NCI-H2081 (cell line): ENCODE measurements around the gene SORCS1.

Source experiments
- DNase-seq, 2 experiments: peaks; one replicate each; lab custom pipeline; 2025; lab: John Stamatoyannopoulos, UW

SORCS1 gene

DNA sequence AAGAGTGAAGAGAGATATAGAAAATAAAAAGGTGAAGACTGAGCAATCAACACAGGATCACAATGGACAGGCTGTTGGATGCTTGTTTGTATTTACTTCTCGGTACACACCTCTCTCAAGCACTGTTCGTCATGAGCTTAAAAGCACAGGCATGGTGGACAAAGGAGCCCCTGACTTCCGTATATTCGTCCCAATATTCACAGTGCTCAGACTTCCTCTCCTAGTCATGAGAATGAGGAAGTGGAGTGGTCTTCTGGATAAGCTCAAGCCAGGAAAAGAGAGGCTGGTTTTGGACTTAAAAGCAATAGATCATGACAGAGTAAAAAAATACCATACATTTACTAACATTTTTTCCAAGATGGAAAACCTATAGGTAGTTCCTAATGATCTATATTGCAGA is 172.5 kb downstream of the SORCS1 start:
- DNase-seq = no peak

DNA sequence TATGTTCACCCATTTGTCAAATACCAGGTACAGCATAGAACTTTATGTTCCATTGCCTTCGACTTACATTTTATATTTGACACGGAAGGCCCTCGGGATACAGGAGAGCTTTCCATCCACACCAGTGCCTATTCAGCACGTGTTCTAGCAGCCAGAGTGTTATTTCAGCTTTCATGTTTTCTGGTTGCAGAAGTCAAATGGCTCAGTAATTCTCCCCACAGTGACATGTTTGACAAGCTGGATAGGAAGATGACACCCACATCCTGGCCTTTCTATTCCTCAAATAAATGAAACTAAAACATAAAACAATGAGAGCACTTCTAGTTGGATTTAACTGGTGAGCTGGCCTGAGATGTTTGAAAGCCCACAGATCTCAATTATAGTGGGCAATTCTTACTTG is 173.4 kb downstream of the SORCS1 start:
- DNase-seq = no peak

DNA sequence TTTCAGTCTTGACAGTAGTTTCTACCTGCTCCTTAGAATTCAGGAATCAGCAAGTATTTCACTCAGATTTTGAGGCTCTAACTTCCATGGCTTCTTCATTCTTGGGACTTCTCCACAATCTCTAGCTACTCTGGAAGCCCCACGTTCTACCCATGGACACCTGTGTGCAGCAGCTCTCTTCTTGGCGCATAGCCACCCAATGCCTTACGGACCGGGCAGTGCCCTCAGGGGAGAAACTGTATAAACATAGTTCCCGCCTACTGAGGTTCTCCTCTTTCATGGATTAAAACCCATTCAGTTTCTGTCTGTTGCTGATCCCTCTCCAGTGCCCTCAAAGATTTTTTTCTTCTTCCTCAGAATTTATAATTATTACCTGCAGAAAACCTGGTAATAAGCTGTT is 177.1 kb downstream of the SORCS1 start:
- no peak for DNase-seq

DNA sequence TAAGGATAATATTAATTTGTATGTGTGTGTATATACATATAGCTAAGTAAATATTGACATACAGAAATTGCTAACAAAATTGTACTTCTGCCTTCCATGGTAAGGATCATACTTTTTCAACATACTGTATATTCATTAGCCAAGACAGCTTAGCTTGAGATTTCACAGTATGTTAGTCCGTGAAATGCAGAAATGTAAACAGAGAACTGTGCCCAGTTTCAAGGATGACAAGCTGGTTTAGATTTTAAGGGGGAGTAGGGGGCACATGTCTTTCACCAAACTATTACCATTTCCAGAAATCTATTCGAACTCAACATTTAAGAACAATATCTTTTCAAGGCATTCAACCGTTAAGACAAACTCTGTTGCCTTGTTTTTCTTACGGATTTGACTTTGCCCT is 182.2 kb downstream of the SORCS1 start:
- no peak for DNase-seq

DNA sequence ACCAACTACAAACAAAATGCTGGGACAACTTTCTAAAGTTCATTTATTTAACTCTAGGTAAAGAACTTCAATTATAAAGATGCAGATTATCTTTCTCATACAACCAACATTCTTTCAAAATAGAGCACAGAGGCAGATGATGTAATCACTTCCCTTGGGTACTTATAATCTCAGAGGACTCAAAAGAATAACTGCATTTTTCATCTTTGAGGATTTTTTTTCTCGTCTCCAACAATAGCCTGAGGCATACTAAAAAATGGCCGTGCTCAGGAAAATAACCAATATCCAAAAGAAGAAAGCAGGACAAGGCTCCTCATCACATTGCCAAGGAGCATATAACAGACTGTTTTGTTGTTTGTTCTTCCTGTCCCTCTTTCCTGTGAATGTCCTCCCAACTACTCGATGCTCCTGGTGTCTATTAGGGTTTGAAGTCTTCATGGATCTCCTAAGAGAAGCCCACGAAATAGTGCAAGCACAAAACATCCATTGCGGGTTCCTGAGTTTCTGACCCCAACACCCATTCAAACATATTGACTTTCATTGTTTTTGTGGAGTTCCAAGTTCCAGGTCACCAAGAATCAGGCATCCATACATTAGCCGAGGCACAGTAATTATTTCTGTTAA is 182.9 kb downstream of the SORCS1 start:
- DNase-seq = no peak

DNA sequence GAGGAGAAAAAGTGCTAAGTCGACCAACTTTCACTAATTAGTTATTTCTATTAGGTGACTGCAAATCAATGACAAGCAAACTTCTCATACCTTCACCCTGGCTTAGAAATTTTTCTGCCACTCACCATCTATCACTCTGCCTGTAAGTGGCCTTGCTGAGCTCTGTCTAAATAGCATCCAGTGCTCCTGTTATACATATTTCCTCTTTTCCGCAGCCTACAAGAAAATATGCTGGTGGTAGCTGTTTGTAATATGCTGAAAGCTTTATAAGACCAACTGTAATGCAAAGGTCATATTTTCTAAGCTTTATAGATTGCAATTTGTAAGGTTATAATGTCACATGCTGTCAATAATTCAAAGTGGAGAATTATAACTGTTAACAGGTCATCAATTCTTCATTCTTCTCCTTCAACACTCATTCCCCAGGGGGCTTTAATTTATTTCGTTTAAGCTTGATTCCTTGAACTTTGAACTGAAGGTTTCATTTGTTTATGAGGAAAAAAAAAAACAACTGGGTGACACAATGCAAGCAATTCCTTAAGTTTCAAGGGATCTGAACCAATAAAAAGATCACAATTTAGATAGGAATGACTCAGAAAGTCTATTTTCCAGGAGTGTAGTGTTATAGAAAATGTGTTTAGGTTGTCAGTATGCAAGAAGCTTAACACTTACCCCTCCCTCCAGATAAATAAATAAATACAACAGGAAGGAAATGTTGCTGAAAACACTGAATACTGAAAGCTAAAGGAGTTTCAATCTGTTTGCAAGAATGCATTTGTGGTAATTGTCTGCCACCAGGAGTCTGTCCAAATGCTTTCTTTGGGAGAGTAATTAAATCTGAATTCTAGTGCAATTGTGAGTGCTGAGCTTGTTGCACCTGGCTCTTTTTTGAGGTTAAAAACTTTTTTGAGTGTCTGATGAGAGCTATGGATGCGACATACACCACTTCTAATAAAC is 183.7 kb downstream of the SORCS1 start:
- no peak for DNase-seq

DNA sequence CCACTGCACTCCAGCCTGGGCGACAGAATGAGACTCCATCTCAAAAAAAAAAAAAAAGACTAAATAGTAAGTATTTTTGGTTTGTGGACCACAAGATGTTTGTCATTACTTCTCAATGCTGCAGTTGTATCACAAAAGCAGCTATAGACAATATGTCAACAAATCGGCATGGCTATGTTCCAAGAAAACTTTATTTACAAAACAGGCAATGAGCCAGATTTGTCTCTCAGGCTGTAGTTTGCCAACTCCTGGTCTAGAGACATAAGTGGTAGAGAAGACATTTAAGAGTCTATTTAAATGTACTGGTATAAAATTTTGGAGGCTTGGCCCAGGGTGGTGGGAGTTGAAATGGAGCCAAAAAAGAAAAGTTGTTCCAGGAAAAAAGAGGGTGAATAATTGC is 185.8 kb downstream of the SORCS1 start:
- DNase-seq = no peak

DNA sequence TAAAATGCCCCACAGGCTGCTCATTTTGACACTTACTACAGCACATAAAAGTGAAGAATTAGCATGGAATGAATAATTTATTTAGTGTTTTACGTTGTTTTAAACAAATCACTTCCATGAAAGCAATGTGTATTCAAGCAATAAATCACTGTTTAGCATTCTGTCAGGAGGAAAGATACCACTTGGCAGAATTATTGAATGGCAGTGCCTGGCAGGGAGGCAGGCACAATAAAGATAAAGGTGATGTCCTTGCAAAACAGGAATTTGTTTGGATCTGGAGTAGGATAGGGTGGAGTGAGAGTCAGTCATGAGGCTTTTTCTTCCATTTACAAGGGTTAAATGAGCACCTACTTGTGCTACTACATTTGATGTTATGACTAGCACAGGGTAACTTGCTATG is 190.8 kb downstream of the SORCS1 start:
- no peak for DNase-seq

DNA sequence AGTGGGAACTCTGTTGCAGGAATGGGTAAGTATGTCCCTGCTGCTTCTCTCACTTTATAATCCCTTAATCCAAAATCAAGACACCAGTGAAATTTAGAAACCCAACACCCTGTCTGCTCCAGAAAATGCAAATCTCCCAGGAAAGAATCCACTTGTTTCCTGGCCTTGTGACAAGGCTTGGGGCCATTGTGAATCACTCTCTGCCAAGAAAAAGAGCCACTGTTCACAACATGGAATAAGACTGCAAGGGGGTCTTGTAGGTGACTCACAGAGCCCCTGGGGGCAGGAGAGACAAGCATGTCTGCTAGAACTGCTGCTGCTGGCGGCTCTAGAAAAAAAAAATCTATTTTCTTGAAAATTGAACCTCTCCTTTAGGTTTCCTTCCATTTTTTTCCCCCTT is 191.2 kb downstream of the SORCS1 start:
- DNase-seq = no peak

DNA sequence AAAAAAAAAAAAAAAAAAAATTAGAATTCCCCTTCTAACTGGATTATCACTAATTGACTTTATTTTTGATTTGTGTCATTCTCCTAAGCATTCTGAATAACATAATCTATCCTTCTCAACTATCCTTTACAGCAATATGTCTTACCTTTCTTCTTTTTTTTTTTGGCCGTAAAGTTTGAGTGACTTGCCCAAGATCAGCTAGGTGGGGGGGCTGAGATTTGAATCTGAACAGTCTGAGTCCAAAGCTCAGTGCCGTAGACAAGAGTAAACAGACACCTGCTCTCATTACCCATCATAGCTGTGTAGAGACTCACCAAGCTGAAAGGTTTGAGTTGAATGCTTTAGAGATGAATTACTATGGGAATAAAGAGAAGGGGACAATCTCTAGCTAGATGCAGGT is 192.1 kb downstream of the SORCS1 start:
- DNase-seq = no peak

DNA sequence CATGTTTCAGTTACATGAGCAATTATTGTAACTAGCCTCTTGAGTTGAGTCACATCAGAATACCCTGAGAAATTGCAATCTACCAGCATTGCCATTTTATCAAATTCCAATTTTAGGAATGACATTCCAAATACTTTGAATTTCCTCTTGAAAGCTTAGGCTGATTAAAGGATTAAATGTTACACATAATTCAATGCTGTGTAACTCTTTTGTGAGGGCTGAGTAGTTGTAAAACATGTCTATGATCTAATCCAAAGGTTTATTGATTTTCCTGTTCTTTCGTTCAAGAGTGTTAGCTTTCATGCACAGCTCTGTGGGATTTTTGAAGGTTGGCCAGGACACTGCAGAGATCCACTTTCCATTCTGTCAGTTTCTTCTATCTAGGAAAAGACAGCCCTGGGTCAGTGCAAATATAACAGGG is 193.1 kb downstream of the SORCS1 start:
- DNase-seq = no peak

DNA sequence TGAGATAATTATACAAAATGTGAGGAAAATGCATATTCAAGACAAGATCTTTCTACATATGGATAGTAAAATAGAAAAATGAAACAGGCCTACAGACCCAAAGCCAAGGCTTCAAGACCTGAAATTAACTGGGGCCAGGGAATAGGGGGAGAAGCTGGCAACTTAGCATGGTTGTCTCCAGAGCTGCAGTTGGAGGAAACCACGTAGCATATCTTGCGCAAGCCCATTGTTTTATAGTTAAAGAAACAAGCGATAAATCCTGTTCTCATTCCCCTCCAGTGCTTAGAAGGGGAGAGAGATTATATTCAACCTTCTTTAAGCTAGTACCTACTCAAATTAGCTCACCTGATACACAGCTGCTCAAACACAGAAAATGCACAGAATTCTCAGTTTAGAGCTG is 197.1 kb downstream of the SORCS1 start:
- DNase-seq = no peak

DNA sequence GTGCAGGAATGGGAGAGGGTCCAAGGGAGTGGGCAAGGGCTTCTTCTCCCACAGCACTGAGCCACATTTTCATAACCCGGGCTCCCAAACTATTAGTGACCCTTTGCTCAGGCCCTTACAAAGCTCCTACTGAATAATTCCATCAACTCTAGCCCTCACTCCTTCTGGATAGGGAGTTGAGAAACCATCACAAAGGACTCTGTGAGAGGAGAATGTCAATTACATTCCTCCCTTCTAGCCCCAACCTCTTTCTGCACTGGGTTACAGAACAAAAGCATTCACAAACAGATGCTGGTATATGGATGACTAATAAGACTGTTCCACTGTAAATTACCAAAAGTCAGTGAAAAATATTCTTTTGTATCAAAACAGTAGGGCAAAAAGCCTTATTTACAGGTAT is 203.7 kb downstream of the SORCS1 start:
- no peak for DNase-seq

DNA sequence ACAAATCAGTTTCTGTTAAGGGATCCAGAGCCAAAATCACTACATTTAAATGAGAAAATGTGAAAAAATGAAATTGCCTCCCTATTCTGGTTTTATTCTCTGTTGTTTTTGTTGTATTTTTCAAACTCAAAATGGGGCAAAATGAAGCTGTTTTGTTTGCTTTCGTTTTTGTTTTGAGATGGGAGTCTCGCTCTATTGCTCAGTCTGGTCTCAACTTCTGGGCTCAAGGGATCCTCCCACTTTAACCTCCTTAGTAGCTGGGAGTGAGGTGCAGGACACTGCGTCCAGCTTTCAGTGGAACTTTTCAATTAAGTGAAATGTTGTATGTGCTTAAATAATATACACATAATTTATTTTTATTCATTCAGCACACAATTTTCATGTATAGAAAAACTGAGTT is 205.0 kb downstream of the SORCS1 start:
- no peak for DNase-seq

DNA sequence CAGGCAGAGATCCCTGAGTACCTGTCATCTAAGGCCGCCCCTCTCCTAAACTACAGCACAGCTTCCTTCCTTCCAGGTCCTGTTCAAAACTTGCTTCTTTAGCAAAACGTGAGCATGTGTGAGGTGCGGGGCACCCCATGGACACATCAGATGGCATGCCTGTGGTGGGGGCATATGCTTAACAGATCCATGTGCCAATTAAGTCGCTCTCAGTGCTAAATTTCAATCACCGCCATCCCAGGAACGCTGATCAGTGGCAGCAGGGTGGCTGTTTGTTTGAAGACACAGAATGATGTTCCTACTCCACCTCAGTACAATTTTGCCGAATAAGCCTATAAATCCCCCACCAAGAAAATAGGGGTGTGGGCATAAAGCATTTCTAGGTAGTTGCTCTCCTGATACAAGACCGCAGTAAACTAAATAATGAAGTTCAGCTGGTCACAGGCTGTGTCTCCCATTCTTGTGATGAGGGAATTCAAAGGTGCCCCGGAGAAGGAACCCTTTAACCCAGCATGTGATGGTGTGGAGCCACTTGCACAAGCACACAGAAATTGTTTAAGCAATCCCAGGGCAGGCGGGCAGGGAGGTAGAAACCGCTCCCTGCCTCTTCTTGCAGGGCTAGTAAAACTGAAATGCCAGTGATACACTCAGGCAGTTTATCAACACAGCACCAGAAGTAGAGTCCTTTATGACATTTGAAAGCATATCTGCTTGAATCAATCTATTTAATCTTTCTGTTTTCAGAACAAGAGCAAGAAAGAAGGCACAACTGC is 205.7 kb downstream of the SORCS1 start:
- no peak for DNase-seq

DNA sequence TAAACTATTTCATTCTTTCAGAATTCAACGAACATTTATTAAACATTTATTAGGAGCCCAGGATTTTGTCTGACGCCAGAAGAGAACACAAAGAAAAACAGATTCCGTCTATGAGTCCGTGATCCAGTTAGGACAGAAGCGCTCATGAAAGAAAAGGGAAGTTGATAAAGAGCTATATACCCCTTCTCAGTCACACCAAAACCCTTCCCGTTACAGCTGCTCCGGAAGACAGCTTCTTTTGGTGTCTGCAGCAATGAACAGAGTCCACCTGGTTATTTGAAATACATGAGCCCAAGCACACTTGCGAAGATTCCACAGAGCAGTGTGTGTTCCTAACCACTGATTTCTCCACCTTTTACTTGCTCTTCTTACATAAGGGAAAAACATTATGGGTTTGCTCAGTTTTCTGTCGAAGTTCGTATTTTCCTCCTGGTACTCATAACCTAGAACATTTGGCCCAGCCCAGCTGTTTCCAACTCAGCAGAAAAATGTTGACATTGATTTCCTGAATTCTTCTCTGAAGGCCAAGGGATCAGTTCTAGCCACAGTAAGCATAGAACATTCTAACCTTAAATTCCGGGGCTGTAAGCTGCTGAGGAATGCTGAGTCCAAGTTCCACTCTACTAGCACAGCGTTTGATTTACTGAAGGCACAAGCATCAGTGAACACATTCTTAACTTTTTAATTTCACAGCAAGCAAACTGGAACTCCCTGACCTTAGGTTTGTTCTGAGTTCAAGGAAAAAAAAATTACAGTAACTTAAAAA is 206.5 kb downstream of the SORCS1 start:
- no peak for DNase-seq

DNA sequence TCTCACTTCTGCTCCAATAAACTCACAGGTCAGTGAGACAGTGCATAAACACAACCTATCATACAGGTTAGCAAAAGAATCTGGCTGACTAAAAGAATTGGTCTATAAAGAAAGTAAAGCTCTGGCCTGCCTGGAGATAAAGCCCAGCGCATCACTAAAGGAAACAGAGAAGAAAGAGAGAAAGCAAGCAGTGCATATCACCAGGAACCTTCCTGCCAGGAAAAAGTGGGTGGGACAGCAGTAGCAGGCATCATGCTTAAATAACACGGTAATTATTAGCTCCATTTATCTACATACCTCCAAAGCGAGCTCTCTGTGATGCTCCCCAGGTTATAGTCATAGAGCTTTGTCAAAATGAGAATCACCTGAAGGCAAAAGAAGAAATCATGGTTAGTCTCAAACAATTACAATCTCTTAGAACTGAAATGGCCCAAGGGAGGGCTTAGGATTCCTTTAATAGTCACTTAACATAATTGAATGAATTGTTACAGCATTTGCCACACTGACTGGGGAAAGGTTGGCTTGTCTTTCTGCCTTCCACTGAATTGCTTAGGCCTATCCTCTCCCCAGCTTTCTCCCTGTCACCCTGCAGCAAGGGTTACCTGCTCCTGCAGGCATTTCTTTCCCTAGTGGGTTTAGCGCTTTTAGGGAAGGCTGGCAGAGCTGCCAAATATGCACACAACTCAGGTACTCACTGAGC is 208.1 kb downstream of the SORCS1 start:
- DNase-seq = no peak

DNA sequence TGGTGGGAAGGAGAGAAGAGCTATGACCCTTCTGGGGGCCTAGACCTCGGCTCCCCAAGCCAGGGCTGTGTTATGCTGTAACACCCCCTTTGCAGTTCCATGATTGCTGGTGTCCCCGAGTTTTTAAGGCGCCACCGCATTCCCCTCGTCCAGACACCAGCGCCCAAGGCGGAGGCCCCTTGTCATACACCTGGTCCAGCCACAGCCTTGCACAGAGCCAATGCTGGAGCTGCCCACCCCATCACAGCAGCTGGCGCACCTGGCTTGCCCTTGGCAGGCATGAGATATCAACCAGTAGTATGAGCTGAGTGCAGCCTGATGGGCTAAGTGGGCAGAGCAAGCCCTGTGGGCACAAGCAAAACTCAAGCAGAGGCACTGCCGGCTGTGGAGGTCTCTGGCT is 209.4 kb downstream of the SORCS1 start:
- no peak for DNase-seq

DNA sequence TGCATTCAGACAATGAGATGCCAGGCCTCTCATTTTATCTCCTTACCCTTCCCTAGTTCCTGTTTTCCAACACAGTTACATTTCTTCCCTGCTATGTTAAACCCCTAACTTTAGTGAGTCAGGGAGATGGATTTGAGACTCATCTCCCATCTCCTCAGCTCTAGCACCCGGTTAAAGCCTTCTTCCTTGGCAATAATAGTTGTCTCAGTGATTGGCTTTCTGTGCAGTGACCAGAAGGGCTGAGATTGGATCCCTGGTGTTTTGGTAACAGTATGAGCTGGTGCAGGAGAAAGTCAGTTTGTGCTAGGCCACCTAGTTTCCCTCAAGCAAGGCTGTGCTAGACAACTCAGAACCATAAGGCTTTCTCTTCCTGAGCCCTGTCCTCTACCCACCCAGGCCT is 212.5 kb downstream of the SORCS1 start:
- DNase-seq = no peak

DNA sequence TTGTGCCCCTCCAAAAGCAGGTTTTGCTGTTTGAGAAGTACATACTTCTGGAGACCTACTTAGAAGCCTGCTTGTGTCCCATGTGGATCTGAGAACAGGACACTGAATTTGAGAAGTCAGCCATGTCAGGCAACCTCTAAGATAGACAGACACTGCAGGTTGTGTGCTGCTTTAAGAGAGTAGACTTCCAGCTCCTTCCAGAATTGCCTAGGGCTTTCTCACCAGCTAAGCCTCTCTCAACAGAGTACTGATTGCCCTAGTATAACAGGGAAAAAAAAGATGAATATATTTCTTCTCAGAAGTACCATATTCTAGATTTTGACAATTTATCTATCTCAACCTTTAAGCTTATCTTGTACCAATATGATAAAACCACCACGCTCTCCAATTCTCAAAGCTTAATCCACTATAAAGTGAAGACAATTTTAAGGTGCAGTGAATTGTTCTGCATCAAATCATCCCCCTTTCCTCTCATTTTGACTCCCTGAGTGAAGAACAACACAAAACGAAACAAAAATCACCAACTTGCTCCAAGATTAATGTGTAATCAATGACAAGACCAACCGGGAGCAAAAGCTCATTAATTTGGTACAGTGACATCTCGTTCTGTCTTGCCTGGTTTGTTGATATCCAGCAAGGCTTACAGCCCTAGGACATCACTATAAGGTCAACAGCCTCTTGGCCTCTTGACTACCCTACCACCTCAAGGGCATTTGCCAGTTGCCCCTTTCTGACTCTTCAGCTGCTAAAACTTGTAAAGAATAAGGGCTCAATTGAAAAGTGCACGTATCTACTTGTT is 214.6 kb downstream of the SORCS1 start:
- DNase-seq = no peak

DNA sequence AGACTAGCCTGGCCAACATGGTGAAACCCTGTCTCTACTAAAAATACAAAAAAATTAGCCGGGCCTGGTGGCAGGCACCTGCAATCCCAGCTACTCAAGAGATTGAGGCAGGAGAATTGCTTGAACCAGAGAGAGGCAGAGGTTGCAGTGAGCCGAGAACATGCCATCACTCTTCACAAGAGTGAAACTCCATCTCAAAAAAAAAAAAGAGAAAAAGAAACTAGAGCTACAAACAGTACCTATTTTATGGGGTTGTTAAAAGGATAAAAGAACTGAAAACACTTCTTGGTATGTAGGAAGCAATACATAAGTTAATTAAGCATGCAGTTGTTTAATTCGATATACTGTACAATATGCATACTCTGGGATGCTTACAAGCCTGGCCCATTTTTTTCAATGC is 216.9 kb downstream of the SORCS1 start:
- DNase-seq = no peak
